HG02938 (cell line): Measurements from ENCODE around the gene EIF5B.
"Not testable (repeated sequence)": the region's sequence is repeated elsewhere in the genome, so short reads cannot be mapped to it uniquely, and the experiment has no call there.

ENCODE experiments used
- ATAC-seq: cut with Tn5 transposase; IDR thresholded peaks from one replicate; pipeline ENCODE4 v1.9.1; 2021; ENCODE audit warnings: mild to moderate bottlenecking, moderate library complexity; ENCODE audit not compliant: unreplicated experiment

EIF5B gene, protein sequence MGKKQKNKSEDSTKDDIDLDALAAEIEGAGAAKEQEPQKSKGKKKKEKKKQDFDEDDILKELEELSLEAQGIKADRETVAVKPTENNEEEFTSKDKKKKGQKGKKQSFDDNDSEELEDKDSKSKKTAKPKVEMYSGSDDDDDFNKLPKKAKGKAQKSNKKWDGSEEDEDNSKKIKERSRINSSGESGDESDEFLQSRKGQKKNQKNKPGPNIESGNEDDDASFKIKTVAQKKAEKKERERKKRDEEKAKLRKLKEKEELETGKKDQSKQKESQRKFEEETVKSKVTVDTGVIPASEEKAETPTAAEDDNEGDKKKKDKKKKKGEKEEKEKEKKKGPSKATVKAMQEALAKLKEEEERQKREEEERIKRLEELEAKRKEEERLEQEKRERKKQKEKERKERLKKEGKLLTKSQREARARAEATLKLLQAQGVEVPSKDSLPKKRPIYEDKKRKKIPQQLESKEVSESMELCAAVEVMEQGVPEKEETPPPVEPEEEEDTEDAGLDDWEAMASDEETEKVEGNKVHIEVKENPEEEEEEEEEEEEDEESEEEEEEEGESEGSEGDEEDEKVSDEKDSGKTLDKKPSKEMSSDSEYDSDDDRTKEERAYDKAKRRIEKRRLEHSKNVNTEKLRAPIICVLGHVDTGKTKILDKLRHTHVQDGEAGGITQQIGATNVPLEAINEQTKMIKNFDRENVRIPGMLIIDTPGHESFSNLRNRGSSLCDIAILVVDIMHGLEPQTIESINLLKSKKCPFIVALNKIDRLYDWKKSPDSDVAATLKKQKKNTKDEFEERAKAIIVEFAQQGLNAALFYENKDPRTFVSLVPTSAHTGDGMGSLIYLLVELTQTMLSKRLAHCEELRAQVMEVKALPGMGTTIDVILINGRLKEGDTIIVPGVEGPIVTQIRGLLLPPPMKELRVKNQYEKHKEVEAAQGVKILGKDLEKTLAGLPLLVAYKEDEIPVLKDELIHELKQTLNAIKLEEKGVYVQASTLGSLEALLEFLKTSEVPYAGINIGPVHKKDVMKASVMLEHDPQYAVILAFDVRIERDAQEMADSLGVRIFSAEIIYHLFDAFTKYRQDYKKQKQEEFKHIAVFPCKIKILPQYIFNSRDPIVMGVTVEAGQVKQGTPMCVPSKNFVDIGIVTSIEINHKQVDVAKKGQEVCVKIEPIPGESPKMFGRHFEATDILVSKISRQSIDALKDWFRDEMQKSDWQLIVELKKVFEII

GRCh38 chr2:99337113-99338028, at the start of gene EIF5B:
EIF5B (plus strand) TSS chr2:99337389; CDS start chr2:99337555, 166 bp downstream.
- peak; percentile 46 for ATAC-seq

GRCh38 chr2:99297994-99298393, 39.2 kb upstream of the EIF5B start:
- ATAC-seq: no peak

DNA sequence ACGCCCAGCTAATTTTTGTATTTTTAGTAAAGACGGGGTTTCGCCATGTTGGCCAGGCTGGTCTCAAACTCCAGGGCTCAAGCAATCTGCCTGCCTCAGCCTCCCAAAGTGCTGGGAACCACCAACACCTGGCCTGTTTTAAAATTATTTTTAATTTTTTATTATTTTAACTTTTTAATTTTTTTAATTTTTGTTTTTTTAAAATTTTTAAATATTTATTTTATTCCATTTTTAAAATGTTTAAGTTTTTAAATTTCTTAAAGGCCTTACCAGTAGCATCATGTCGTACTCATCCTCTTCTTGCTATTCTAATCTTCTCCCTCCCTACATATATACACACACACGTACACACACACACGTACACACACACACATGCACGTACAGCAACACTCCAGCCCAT, 37.6 kb upstream of the EIF5B start:
- no peak for ATAC-seq

DNA sequence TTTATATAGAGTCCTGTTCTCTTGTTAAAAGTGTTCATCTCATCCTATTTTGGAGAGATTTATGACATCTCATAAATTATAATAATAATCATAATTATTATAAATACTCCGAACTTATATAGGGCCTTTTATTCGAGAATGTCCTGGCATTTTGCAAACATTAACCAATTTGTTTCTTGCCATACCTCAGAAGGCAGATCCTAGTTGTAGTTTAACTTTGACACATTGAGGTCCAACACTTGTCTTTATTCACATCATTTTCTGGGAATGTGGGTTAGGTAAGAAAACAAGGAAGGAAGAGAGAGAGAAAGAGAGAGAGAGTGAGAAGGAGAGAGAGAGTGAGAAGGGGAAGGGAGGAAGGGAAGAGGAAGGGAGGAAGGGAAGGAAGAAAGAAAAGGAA, 36.1 kb upstream of the EIF5B start, which contains the start of gene LYG1:
TSS of gene LYG1 (minus strand) at position 101 of the 400 bp plus-strand sequence. CDS start 5,527 bp downstream, outside the sequence.
- not testable (repeated sequence) for ATAC-seq

- no peak for ATAC-seq
Observed at GRCh38 chr2:99317161-99317872, 19.9 kb upstream of the EIF5B start.

DNA sequence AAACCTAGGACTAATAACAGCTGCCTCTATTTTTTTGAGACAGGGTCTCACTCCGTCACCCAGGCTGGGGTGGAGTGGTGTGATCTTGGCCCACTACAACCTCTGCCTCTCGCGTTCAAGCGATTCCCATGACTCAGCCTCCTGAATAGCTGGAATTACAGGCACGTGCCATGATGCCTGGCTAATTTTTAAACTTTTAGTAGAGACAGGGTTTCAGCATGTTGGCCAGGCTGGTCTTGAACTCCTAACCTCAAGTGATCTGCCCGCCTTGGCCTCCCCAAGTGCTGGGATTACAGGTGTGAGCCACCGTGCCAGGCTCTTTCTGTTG, 19.4 kb upstream of the EIF5B start:
- not testable (repeated sequence) for ATAC-seq

DNA sequence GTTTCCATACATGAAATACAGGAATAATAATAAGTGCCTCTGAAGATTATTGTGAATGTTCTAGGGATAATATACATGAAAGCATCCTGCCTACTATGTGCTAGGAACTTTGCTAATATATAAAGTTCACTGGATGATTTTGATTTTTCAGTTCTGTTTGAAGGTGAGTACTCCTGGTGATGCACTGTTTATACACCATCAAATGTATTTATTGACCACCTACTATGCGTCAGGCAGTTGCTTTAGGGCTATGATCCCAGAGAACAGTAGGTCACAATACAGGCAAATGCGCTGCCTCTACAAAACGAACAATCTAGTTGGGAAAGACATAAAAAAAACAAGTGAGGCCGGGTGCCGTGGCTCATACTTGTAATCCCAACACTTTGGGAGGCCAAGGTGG, 11.8 kb upstream of the EIF5B start:
- no peak for ATAC-seq

DNA sequence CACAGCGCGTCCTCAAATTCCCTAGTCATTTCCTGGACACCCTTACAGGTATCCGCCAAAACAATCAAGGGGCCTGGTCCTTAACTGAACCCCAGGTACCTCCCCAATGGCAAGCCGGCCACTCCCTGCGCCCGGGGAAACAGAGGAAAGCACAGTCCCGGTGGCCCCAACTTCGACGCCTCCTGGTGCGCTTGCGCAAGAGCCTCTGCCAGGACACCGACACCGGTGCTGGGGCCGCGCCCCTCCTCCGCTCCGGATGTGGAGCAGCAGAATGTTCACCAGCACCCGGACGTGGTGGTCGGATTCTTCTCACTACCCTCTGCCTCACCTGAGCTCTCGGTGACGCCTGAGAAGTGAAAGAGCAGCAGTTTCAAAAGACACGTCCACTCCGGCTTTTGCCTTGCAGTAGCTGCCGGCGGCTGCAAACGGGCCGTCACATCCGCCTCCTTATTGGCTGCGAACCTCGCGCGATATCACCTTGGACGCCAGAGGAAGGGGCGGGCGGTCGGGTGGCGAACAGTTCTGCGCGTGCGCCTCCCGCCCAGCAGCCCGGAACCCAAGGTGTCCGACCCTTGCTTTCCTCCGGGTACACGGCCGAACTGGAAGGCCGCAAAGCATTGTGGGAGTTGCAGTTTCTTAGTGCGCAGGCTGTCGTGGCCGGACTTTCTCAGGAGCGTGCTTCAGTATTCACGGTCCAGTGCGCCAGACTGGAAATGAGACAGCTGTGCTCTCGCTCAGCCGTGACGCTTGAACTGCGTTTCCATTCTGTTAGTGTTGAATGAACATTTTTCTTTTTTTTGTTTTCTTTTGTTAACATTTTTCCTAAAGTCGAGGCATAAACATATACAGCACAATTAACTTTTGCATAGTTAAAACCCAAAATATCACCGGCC, 1.0 kb upstream of the EIF5B start, which contains the start of gene TXNDC9:
TSS of gene TXNDC9 (minus strand) at position 423 of the 893 bp plus-strand sequence. CDS start 3,123 bp downstream, outside the sequence.
- ATAC-seq: peak; percentile 66

GRCh38 chr2:99336804-99337112, 431 bp upstream of the EIF5B start:
- peak; percentile 5 for ATAC-seq

DNA sequence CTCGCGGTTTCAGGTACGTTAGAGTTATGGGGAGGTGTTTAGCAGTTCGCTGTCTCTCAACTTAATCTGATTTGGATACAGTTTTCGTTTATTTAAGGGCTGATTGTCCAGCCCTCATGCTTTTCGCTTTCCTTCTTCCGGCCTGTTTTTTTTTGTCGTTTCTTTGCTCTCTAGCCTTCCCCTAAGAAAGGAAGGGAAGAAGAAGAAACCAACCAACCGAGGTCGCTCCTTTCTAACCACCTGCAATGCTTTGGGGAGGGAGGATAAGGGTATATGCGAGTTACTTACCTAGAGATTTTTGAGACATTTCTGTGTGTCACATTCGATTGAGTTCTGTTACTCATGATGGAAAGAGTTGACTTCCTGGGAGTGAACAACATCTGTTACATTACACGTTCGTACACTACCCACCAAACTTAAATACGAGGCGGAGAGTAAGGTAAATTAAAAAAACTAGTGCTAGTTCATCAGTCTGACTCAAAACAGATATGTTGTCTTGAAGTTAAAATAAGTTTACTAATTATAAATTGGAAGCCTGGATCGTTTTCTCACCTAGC, 918 bp downstream of the EIF5B start:
- no peak for ATAC-seq

GRCh38 chr2:99340669-99341236, 3.6 kb downstream of the EIF5B start:
- no peak for ATAC-seq

- no peak for ATAC-seq
Observed at GRCh38 chr2:99342536-99342935, 5.3 kb downstream of the EIF5B start.

- not testable (repeated sequence) for ATAC-seq
Observed at GRCh38 chr2:99345446-99345845, 8.3 kb downstream of the EIF5B start.

DNA sequence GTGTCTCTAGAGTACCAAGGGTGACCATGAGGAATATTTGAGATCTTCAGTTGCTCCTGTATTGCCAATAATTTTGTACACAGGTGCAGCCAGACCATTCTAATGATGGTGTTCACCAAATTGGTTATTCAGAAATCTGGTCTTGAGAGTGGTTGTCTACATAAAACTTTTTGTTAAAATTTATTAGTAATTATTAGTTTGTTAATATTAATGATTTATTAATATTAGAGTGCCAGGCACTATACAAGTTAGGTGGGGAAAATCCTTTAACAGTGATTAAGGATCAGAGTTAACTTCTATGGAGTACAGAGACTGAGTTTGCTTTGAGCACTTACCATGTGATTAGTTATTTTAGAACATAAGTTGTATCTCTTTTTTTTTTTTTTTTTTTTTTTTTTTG, 9.0 kb downstream of the EIF5B start:
- ATAC-seq: no peak

- ATAC-seq: no peak
Observed at GRCh38 chr2:99348173-99348572, 11.0 kb downstream of the EIF5B start.

DNA sequence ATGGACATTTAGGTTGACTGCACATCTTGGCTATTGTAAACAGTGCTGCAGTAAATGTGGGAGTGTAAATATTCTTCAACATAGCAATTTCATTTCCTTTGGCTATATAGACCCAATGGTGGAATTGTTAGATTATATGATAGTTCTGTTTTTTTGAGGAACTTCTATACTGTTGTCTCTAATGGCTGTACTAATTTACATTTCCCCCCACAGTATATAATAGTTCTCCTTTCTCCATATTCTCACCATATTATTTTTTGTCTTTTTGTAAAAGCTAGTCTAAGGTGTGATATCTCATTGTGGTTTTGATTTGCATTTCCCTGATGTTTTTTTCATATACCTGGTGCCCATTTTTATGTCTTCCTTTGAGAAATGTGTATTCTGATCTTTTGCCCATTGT, 13.0 kb downstream of the EIF5B start:
- no peak for ATAC-seq

- no peak for ATAC-seq
Observed at GRCh38 chr2:99354070-99354469, 16.9 kb downstream of the EIF5B start.

DNA sequence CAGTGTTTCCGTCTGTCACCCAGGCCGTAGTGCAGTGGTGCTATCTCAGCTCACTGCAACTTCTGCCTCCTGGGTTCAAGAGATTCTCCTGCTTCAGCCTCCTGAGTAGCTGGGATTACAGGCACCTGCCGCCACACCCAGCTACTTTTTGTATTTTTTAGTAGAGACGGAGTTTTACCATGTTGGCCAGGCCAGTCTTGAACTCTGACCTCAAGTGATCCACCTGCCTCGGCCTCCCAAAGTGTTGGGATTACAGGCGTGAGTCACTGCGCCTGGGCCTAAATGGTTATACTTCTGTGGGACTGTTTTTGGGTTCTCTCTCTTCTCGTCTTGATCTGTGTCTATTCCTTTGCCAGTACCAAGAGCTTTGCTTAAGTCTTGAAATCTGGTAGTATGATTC, 17.6 kb downstream of the EIF5B start:
- ATAC-seq: not testable (repeated sequence)
